Parathyroid adenoma (tissue), 2 donors: Measurements from ENCODE around the gene ATAD3A.
"Not testable (repeated sequence)": the region's sequence is repeated elsewhere in the genome, so short reads cannot be mapped to it uniquely, and the experiment has no call there.

ENCODE experiments used
- H2AFZ ChIP-seq: fragments of 300-600 bp; sonication (generic); one replicate; pipeline ENCODE4 v1.7.0; 2017; ENCODE audit warnings: antibody characterized with exemption, mild to moderate bottlenecking
- H3K27ac ChIP-seq: fragments of 300-600 bp; sonication (generic); one replicate; pipeline ENCODE4 v1.7.0; 2017
- H3K27me3 ChIP-seq: fragments of 300-600 bp; sonication (generic); one replicate; pipeline ENCODE4 v1.7.0; 2017; ENCODE audit warnings: low read length; ENCODE audit not compliant: control insufficient read depth, insufficient read depth
- H3K36me3 ChIP-seq: fragments of 300-600 bp; sonication (generic); one replicate; pipeline ENCODE4 v1.7.0; 2017; ENCODE audit warnings: low read length; ENCODE audit not compliant: control insufficient read depth, insufficient read depth
- H3K4me1 ChIP-seq: fragments of 300-600 bp; sonication (generic); one replicate; pipeline ENCODE4 v1.7.0; 2017; ENCODE audit warnings: control low read depth
- H3K4me2 ChIP-seq: fragments of 300-600 bp; sonication (generic); one replicate; pipeline ENCODE4 v1.7.0; 2017; ENCODE audit warnings: low read length
- H3K4me3 ChIP-seq: fragments of 300-600 bp; sonication (generic); one replicate; pipeline ENCODE4 v1.7.0; 2017; ENCODE audit warnings: low read depth, low read length
- H3K79me2 ChIP-seq: fragments of 300-600 bp; sonication (generic); one replicate; pipeline ENCODE4 v1.7.0; 2017; ENCODE audit warnings: control low read depth
- H3K9ac ChIP-seq: fragments of 300-600 bp; sonication (generic); one replicate; pipeline ENCODE4 v1.7.0; 2017; ENCODE audit warnings: mild to moderate bottlenecking
- H3K9me3 ChIP-seq: fragments of 300-600 bp; sonication (generic); one replicate; pipeline ENCODE4 v1.7.0; 2017; ENCODE audit warnings: low read length; ENCODE audit not compliant: control insufficient read depth
- TF ChIP-seq, protein P1 (sequence below): fragments of 300-600 bp; sonication (generic); IDR thresholded peaks from one replicate; pipeline ENCODE4 v1.7.0; 2017; ENCODE audit warnings: antibody characterized with exemption, mild to moderate bottlenecking
- donor health status: primary hyperparathyroidism.

ATAD3A gene

DNA sequence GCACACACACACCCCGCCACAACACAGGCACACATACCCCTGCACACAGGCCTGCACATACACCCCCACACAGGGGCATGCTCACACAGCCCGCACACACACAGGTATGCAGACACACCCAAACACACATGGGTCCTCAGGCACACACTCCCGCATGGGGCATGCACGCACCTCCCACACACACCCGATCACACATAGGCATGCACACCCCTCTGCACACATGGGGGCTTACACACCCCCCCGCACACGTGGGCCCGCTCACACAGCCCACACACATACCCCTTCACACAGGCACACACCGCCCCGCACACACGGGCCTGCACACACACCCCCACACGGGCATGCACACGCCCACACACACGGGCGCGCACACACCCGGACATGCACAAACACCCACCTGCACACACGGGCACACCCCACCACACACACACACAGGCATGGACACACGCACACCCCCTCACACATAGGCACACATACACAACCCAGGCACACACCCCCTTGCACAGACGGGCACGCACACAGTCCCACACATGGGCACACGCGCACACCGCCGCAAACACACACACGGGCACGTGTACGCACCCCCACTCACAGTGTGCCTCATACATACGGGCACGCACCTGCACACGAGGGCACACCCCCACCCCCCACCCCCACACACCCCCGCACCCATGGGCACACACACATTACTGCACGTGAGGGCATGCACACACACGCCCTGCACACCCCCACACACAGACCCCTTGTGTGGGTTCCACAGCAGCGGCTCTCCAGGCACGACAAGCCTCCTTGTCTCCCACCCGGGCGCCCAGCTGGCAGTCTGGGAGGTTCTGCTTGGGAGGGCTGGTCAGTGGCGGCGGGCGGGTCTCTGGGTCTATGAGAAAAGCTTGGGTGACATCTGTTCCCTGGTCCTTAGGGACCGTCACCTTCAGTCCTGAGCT lies 32.1 kb upstream of the ATAD3A start:
- TF ChIP-seq, protein P1, sequence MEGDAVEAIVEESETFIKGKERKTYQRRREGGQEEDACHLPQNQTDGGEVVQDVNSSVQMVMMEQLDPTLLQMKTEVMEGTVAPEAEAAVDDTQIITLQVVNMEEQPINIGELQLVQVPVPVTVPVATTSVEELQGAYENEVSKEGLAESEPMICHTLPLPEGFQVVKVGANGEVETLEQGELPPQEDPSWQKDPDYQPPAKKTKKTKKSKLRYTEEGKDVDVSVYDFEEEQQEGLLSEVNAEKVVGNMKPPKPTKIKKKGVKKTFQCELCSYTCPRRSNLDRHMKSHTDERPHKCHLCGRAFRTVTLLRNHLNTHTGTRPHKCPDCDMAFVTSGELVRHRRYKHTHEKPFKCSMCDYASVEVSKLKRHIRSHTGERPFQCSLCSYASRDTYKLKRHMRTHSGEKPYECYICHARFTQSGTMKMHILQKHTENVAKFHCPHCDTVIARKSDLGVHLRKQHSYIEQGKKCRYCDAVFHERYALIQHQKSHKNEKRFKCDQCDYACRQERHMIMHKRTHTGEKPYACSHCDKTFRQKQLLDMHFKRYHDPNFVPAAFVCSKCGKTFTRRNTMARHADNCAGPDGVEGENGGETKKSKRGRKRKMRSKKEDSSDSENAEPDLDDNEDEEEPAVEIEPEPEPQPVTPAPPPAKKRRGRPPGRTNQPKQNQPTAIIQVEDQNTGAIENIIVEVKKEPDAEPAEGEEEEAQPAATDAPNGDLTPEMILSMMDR = no peak
- Histone ChIP-seq H3K9me3 (no peaks in the 10 kb centered on the region), H3K4me2 (no peak overlapping the region), H3K9ac (no peak overlapping the region), H3K36me3 (no peaks in the 10 kb centered on the region), H3K4me1 (no peaks in the 10 kb centered on the region), H2AFZ (no peak overlapping the region), H3K27me3 (no peaks in the 10 kb centered on the region), H3K27ac (no peak overlapping the region), H3K79me2 (peaks cover 3% of the 10 kb centered on the region), H3K4me3 (no peak overlapping the region)

DNA sequence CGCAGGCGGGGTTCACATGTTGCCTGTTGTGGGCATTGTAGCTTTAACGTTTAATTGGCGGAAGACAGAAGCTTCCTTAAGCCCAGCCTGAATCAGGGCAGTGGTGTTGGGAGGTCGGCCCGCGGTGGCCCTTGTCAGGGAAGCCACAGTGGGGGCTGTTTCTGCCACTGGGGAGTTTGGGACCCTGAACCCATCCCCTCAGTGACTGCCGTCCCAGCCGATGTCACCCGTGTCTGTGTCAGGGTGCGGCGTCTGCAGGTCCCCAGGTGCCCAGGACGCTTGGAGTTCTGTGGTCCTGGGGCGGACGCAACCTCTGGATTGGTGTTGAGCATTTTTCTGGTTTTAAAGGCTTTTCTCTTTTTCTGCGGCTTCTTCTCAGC lies 31.5 kb upstream of the ATAD3A start:
- H3K79me2 ChIP-seq = not testable (repeated sequence)

DNA sequence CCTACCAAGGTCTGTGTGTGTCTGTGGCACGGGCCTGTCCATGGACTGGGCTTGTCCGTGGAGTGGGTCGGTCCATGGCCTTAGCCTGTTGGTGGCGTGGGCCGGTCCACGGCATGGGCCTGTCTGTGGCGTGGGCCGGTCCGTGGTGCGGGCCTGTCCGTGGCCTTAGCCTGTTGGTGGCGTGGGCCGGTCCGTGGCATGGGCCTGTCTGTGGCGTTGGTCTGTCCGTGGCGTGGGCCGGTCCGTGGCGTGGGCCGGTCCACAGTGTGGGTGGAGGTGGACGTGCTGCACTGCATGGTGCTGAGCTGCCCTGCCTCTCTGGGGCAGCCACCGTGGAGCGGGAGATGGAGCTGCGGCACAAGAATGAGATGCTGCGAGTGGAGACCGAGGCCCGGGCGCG lies 30.2 kb upstream of the ATAD3A start:
- not testable (repeated sequence) for H3K27ac ChIP-seq, H3K4me2 ChIP-seq, H3K4me3 ChIP-seq, H3K9me3 ChIP-seq, H3K9ac ChIP-seq, H3K4me1 ChIP-seq, H2AFZ ChIP-seq, H3K36me3 ChIP-seq, H3K79me2 ChIP-seq, H3K27me3 ChIP-seq

More for the DNA sequence above, 31.5 kb upstream of the ATAD3A start:
- H3K9ac ChIP-seq, H3K4me2 ChIP-seq, H3K4me1 ChIP-seq, H3K27me3 ChIP-seq, H2AFZ ChIP-seq, H3K4me3 ChIP-seq, H3K36me3 ChIP-seq, H3K27ac ChIP-seq, H3K9me3 ChIP-seq: not testable (repeated sequence)

DNA sequence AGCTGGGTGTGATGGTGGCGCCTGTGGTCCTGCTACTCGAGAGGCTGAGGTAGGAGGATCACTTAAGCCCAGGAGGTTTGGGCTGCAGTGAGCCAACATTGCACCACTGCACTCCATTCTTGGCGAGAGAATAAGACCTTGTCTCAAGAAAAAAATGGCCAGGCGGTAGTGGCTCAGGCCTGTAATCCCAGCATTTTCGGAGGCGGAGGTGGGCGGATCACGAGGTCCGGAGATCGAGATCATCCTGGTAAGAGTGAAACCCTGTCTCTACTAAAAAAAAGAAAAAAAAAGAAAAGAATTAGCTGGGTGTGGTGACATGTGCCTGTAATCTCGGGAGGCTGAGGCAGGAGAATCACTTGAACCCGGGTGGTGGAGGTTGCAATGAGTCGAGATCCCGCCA lies 29.1 kb upstream of the ATAD3A start:
- H3K4me2 ChIP-seq = no peak overlapping the region
- no peaks in the 10 kb centered on the region for H3K36me3 ChIP-seq
- no peaks in the 10 kb centered on the region for H3K27me3 ChIP-seq
- no peak overlapping the region for H3K4me3 ChIP-seq
- no peak overlapping the region for H2AFZ ChIP-seq
- no peaks in the 10 kb centered on the region for H3K9me3 ChIP-seq
- H3K4me1 ChIP-seq = no peaks in the 10 kb centered on the region
- no peak overlapping the region for H3K27ac ChIP-seq
- no peaks in the 10 kb centered on the region for H3K79me2 ChIP-seq
- no peak overlapping the region for H3K9ac ChIP-seq
- TF ChIP-seq, protein P1 = no peak

DNA sequence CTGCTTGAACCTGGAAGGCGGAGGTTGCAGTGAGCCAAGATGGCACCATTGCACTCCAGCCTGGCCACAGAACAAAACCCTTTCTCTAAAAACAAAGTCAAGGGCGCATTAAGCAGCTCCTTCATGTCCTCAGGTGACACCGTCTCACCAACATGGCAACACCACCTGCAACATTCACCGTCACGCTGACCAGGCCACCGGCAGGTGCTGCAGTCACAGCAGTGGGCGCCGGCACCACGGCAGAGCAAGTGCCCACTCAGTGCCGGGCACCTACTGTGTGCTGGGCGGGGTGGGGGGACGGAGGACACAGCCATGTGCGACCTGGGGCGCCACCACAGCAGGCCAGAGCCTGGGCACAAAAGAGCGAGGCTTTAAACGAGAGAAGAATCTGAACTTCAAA lies 28.2 kb upstream of the ATAD3A start:
- Histone ChIP-seq H3K4me3 (no peak overlapping the region), H3K4me1 (no peaks in the 10 kb centered on the region), H3K79me2 (no peaks in the 10 kb centered on the region), H3K9ac (no peak overlapping the region), H2AFZ (no peak overlapping the region), H3K27ac (no peak overlapping the region), H3K27me3 (no peaks in the 10 kb centered on the region), H3K4me2 (no peak overlapping the region), H3K9me3 (no peaks in the 10 kb centered on the region), H3K36me3 (no peaks in the 10 kb centered on the region)
- TF ChIP-seq, protein P1 = no peak

DNA sequence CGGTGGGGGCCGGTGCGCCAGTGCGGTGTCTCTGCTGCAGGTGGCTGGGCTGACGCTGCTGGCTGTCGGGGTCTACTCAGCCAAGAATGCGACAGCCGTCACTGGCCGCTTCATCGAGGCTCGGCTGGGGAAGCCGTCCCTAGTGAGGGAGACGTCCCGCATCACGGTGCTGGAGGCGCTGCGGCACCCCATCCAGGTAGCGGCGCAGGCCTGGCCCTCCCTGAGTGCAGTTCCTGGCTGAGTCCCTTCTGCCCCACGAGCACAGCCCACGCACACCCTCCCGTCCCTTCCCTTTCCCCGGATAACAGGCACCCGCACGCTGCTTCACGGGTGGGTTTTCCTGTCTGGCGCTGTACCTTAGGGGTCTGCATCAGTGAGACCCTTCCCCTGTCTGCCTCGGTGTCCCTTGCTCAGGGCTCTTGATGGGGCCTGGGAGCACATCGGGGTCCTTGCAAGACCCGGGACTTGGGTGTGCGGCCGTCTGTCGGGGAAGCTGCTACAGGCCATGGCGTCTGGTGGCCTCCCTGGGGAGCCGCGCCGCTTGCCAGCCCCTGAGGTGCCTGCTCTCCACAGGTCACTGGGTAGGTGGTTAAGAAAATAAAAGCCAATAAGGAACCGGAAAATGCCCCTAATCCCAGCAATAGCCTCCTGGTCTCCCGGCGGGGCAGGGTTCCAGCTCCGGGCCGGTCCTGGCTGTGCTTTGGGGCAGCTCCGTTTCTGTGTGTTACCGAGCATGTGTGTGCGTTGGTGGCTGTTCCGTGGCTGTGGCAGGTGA lies 26.8 kb upstream of the ATAD3A start:
- not testable (repeated sequence) for H3K4me2 ChIP-seq, H3K27ac ChIP-seq, H3K36me3 ChIP-seq, H3K4me1 ChIP-seq, H3K9me3 ChIP-seq, H2AFZ ChIP-seq, H3K4me3 ChIP-seq, H3K27me3 ChIP-seq, H3K79me2 ChIP-seq, H3K9ac ChIP-seq

DNA sequence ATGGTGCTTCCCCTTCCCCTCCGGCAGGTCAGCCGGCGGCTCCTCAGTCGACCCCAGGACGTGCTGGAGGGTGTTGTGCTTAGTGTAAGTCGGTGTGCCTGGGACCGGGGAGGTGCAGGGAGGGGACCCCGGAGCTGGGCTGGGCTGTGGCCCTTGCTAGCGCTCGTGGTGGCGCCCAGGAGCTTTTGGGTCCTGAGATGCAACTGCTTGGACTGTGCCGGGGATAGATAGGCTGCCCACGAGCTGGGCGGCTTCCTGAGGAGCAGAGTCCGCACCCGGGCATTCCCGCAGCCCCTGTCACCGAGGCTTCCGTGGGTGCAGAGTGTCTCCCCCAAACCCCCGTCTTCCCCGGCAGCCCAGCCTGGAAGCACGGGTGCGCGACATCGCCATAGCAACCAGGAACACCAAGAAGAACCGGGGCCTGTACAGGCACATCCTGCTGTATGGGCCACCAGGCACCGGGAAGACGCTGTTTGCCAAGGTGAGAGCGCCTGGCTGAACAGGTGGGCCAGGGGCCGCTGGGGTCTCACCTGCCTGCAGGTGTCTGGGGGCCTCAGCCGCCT lies 26.1 kb upstream of the ATAD3A start:
- H3K9me3 ChIP-seq, H3K36me3 ChIP-seq, H3K79me2 ChIP-seq, H3K4me1 ChIP-seq, H3K9ac ChIP-seq, H3K27ac ChIP-seq, H3K4me3 ChIP-seq, H3K27me3 ChIP-seq, H2AFZ ChIP-seq, H3K4me2 ChIP-seq: not testable (repeated sequence)
